Erythroblast (primary cell): ENCODE measurements around the gene PES1.
"Not testable (repeated sequence)": the region's sequence is repeated elsewhere in the genome, so short reads cannot be mapped to it uniquely, and the experiment has no call there.

Source experiments
- DNase-seq, 2 experiments: peaks; one replicate each; lab custom pipeline; 2025; lab: John Stamatoyannopoulos, UW
- GATA1 ChIP-seq: IDR thresholded peaks from 2 replicates; pipeline ENCODE4 v1.6.1; 2011; ENCODE audit warnings: low read depth, mild to moderate bottlenecking, control low read depth, low read length, moderate library complexity
- POLR2A ChIP-seq: IDR thresholded peaks from 2 replicates; pipeline ENCODE4 v1.6.1; 2011; ENCODE audit warnings: mild to moderate bottlenecking, low read length

Gene PES1

DNA sequence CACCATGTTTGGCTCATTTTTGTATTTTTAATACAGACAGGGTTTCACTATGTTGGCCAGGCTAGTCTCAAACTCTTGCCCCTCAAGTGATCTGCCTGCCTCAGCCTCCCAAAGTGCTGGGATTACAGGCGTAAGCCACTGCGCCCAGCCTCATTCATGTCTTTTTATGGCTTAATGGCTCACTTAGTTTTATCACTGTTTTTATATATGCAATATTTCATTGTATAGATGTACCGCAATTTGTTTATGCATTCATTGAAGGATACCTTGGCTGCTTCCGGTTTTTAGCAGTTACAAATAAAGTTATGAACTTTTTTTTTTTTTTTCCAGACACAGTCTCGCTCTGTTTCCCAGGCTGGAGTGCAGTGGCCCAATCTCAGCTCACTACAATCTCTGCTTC lies 9.8 kb upstream of the PES1 start:
- DNase-seq = no peak
- TF ChIP-seq POLR2A (no peak), GATA1 (no peak)

DNA sequence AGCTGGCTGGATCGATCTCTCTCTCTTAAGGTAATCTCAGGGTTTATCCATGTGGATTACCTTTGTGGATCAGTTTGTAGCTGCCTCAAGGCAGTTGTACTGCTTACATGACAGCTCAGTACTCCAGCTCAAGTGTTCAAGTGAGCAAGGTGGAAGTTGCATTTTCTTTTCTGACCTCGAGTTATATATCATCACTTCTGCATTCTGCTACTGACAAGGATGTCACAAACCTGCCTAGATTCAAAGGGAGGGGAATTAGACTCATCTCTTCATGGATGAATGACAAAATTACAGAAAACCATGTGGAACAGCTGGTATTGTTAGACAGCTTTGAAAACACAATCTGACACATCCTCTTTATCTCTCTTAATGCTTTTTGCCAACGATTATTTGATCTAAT lies 9.2 kb upstream of the PES1 start:
- DNase-seq = no peak
- no peak for TF ChIP-seq POLR2A

- DNase-seq = no peak
- no peak for TF ChIP-seq GATA1
- TF ChIP-seq POLR2A = no peak
These were observed 7.3 kb upstream of the PES1 start for GRCh38 chr22:30598986-30599385.

GRCh38 chr22:30596886-30597285 lies 5.2 kb upstream of the PES1 start:
- TF ChIP-seq POLR2A (no peak), GATA1 (no peak)
- DNase-seq = no peak

DNA sequence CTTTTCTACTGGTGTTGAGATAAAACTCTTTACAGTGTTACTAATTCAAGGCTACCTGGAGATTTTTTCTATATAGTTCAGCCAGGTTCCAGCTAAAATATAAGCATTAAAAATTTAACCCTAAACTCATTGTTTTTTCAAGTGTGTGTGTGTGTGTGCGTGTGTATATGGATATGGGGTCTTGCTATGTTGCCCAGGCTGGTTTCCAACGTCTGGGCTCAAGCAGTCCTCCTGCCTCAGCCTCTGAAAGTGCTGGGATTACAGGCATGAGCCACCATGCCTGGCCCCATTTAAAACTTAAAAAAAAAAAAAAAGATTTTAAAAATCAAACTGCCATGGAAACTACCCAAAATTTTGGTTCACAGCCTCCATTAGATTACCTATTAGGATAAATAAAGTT lies 4.5 kb upstream of the PES1 start:
- no peak for DNase-seq
- TF ChIP-seq POLR2A (no peak), GATA1 (no peak)

DNA sequence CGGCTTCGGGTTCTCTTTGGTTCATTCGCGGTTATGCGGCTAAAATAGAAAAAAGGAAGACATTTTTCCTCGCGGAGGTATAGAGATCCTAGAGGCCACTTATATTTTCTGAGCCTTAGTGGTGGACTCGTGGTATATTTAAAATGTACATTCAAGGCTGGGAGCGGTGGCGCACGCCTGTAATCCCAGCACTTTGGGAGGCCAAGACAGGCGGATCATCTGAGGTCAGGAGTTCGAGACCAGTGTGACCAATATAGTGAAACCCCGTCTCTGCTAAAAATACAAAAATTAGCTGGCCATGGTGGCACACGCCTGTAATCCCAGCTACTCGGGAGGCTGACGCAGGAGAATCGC lies 627 bp upstream of the PES1 start:
- not testable (repeated sequence) for DNase-seq

GRCh38 chr22:30591191-30591587 lies 521 bp downstream of the PES1 start:
- peak; percentile 74 to 78 for DNase-seq
- no peak for TF ChIP-seq GATA1
- no peak for TF ChIP-seq POLR2A

DNA sequence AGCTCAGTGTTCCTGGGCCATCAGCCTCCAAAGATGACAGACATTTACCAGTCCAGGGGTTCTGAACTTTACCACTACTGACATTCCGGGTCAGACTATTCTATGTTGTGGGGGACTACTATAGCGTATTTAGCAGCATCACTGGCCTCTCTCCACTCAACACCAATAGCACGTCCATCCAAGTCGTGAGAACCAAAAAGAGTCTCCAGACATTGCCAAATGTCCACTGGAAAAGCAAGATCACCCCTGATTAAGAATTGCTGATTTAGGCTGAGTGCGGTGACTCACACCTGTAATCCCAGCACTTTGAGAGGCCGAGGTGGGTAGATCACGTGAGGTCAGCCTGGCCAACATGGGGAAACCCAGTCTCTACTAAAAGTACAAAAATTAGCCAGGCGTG lies 5.3 kb downstream of the PES1 start:
- no peak for DNase-seq
- TF ChIP-seq GATA1 (no peak), POLR2A (no peak)

DNA sequence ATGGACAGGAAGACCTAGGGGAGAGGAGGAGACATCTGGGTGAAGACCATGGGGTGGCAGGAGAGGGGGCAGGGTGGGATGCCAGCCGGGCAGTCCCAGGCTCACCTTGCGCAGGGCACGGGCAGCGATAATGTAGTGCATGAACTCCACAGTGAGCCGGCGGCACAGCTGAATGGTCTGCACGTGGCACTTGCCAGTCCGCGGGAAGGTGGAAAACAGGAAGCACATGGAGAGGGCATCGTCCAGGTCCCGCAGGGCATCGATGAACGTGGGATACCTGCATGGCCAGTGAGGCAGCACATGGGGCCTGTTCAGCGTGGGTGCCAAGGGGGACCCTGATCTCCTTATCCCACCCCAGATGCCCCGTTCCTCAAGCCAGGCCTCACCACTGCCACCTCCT lies 7.3 kb downstream of the PES1 start:
- TF ChIP-seq GATA1 = no peak
- no peak for TF ChIP-seq POLR2A
- DNase-seq = no peak

- TF ChIP-seq GATA1 = no peak
- TF ChIP-seq POLR2A = no peak
- DNase-seq = no peak
These were observed 8.7 kb downstream of the PES1 start for GRCh38 chr22:30582788-30583545.

GRCh38 chr22:30582051-30582450 lies 9.7 kb downstream of the PES1 start:
- DNase-seq = no peak
- no peak for TF ChIP-seq GATA1
- TF ChIP-seq POLR2A = no peak

DNA sequence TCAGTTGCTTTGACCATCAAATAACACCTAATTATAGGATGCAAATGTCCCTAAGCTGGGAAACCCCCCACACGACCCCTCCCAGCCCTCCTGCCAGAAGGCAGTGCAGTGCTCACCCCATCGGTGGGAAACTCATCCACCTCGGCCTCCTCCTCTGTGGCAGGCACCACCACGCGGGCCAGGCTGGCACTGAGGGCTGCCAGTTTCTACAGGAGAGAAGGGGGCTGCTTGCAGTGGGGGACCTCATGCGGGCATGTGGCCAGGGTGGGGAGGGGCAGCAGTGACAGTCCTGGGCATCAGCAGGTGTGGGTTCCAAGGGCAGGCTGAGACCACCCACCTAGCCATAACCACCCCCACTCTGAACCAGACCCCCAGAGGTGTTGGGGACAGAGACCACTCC lies 10.8 kb downstream of the PES1 start:
- no peak for DNase-seq
- TF ChIP-seq POLR2A (no peak), GATA1 (no peak)

DNA sequence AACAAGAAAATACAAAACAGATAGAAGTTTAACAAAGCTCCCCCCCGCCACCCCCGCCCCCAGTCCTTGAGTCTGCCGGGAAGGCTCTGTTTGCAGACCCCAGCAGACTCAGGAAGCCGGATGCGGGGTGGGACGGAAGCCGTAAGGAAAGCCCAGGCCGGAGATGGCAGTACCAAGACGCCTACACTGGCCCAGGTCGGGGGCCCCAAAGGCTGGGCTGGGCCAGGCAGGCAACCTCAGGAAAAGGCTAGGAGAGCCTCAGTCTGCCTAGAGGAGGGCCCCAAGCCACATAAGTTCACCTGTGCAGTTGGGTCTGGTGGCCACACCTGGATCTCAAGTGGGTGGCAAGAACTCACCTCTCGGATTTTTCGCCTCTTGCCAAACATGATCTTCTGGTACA lies 13.2 kb downstream of the PES1 start:
- no peak for DNase-seq

GRCh38 chr22:30575859-30576258 lies 15.9 kb downstream of the PES1 start:
- TF ChIP-seq GATA1 (no peak), POLR2A (no peak)
- DNase-seq = no peak

More for the DNA sequence above, 13.2 kb downstream of the PES1 start:
- no peak for TF ChIP-seq POLR2A
- no peak for TF ChIP-seq GATA1

DNA sequence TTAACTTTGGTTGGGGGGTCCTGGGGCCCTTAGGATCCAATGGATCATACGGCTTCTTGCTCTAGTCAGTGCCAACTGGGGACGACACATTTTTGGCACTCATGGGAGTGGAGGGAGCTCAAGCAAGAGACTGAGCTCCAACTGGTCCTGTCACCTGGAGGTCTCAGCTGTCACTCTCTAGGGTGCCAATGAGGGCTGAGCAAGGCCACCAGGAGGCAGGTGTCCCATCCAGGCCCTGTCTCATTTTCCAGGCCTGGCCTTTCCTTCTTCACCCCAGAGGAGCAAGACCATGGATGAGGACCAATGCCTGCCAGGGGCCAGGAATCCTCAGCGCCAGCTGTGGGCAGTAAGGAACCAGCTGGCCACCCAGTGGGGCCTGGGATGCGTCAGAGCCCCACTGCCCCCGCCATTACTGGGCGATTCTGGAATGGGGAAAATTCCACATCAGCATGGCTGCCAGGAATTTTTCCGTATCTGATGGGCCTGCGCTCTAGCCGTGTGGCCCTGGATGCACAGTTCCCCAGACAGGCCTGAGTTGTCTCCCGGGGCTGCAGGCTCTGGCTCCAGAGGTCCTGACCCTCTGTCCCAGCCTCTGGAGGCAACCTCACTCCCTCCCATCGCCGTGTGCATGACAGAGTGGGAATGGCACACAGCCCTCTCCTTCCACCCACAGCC lies 16.6 kb downstream of the PES1 start:
- DNase-seq = peak in 1 of 2 experiments; percentile 13

More for the DNA sequence above, 16.6 kb downstream of the PES1 start:
- TF ChIP-seq POLR2A (no peak), GATA1 (no peak)
